Immature natural killer cell (primary cell): ENCODE results near the gene FAM171A2. TPM values are rescaled to one million over a fixed set of nuclear protein-coding genes. Genes with fewer than 3 reads are reported as not detected.
"Not testable (repeated sequence)": the region's sequence is repeated elsewhere in the genome, so short reads cannot be mapped to it uniquely, and the experiment has no call there.

Experiments used
- DNase-seq, 3 donors: peaks; one replicate each; pipeline ENCODE4 v3.0.0; 2022; ENCODE audit warnings: mixed read lengths in 1 of 3
- H3K27ac Mint-ChIP-seq, 6 donors: one replicate each; pipeline ENCODE4 v1.8.0; 2020; ENCODE audit warnings: mixed read lengths in 6 of 6, mild to moderate bottlenecking in 5 of 6, inconsistent platforms in 4 of 6, moderate library complexity in 3 of 6
- H3K27me3 Mint-ChIP-seq, 3 donors: one replicate each; pipeline ENCODE4 v1.8.0; 2020 to 2021; ENCODE audit warnings: low read depth in 3 of 3, mild to moderate bottlenecking in 3 of 3, mixed read lengths in 3 of 3, moderate library complexity in 3 of 3, inconsistent platforms in 1 of 3
- H3K36me3 Mint-ChIP-seq, 3 donors: one replicate each; pipeline ENCODE4 v1.8.0; 2020; ENCODE audit warnings: mixed read lengths in 3 of 3, inconsistent platforms in 2 of 3, mild to moderate bottlenecking in 2 of 3
- H3K4me1 Mint-ChIP-seq, 2 donors: one replicate each; pipeline ENCODE4 v1.8.0; 2020; ENCODE audit warnings: inconsistent platforms in 2 of 2, mild to moderate bottlenecking in 2 of 2, mixed read lengths in 2 of 2, moderate library complexity in 1 of 2
- H3K4me3 Mint-ChIP-seq, 5 donors: one replicate each; pipeline ENCODE4 v1.8.0; 2020; ENCODE audit warnings: mild to moderate bottlenecking in 5 of 5, mixed read lengths in 5 of 5, inconsistent platforms in 3 of 5, moderate library complexity in 3 of 5
- H3K9me3 Mint-ChIP-seq, 6 donors: one replicate each; pipeline ENCODE4 v1.8.0; 2020; ENCODE audit warnings: mild to moderate bottlenecking in 6 of 6, mixed read lengths in 6 of 6, inconsistent platforms in 4 of 6, moderate library complexity in 3 of 6
- polyA plus RNA-seq, 3 donors: library from polyadenylated mRNA; unstranded; fragments of 300-500 nt; fragmentation: Illumina TruSeq; gene quantifications; one replicate each; pipeline ENCODE4 v1.2.3, GENCODE V29; 2021

Gene FAM171A2
- polyA plus RNA-seq, 3 donors from 2014 or later, result 0.07 TPM; not detected in 2

DNA sequence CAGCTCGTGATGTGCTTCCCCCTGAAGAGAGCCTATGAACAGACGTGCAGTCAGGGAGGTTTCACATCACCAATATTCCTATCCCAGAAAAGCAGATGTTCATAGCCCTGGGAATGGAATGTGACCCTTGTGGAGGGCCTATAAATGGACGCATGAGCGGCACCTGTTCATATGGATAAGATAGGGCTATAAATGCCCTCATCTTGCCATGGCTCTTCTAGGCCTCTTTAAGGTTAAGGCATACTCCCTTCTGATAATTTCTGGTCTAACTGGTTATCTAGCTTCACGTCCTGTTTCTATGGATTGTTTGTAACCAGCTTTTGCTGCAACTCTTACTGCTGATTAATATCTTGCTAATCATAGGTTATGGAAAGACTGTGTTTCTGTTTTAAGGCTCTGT is 23.1 kb downstream of the FAM171A2 start:
- not testable (repeated sequence) for H3K4me3 Mint-ChIP-seq, H3K36me3 Mint-ChIP-seq, H3K9me3 Mint-ChIP-seq, H3K27ac Mint-ChIP-seq, DNase-seq
- peaks cover 4 to 17% (median 4%) of the 10 kb centered on the region in 3 donors for H3K27me3 Mint-ChIP-seq
- peaks cover 10 to 11% of the 10 kb centered on the region in 2 donors for H3K4me1 Mint-ChIP-seq

DNA sequence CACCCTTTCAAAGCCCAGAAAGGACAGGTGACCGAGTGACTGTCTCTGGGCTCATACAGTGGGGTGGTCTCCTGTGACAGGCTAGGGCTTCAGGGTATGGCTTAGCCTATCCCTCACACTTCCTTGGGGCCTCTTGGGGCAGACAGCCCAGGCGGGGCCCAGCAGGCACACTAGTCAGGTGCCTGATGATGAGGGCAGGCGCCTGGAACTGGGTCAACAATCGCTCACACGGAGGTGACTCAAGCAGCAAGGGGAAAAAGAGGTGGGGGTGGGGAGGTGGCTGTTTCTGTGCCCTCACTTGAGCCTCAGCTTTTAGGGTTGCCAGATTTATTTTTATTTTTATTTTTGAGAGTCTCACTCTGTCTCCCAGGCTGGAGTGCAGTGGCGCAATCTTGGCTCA is 25.0 kb downstream of the FAM171A2 start:
- no peak for DNase-seq
- H3K9me3 Mint-ChIP-seq, result no peaks in the 10 kb centered on the region
- peaks cover 2 to 15% (median 4%) of the 10 kb centered on the region in 3 donors for H3K27me3 Mint-ChIP-seq
- H3K27ac Mint-ChIP-seq, result no peak overlapping the region
- H3K4me3 Mint-ChIP-seq, result no peak overlapping the region
- no peaks in the 10 kb centered on the region for H3K36me3 Mint-ChIP-seq
- no peaks in the 10 kb centered on the region for H3K4me1 Mint-ChIP-seq

DNA sequence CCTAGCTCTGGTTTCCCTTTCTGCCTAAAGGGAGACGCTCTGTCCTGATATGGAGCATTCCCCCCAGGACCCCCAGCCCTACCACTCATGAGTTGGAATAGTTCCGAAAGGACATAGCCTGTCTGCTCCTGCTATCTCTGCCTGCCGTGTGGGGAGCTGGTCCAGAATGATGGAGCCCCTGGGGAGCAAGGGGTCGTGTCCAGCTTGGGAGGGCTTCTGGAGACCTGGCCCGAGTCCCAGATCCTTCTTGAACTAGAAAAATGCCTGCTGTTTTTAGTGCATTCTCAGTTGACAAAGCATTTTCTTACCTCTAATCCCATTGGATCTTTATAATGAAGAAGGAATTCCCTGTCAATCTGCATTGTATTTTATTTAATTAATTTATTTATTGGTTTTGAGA is 27.7 kb downstream of the FAM171A2 start:
- H3K4me1 Mint-ChIP-seq, result peaks cover 2 to 4% of the 10 kb centered on the region in 2 donors
- H3K27me3 Mint-ChIP-seq, result peaks cover 0 to 10% (median 2%) of the 10 kb centered on the region in 3 donors
- no peak overlapping the region for H3K27ac Mint-ChIP-seq
- H3K9me3 Mint-ChIP-seq, result no peaks in the 10 kb centered on the region
- DNase-seq, result no peak
- H3K4me3 Mint-ChIP-seq, result no peak overlapping the region
- no peaks in the 10 kb centered on the region for H3K36me3 Mint-ChIP-seq

DNA sequence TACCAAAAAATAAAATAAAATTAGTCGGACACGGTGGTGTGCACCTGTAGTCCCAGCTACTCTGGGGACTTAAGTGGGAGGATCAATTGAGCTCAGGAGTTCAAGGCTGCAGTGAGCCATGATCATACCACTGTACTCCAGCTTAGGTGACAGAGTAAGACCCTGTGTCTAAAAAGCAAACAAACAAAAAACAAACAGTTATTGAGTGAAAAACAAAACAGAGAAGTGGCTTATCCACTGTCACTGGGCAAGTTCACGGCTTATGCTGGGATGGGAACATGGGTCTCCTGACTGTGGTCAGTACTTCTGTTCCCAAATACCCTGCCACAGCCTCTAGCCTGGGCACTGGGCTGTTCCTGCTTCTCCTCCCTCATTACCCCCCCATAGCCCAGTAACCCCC is 28.1 kb downstream of the FAM171A2 start:
- Mint-ChIP-seq H3K4me1 (peaks cover 2 to 5% of the 10 kb centered on the region in 2 donors), H3K36me3 (no peaks in the 10 kb centered on the region), H3K4me3 (no peak overlapping the region), H3K27ac (no peak overlapping the region), H3K9me3 (no peaks in the 10 kb centered on the region), H3K27me3 (peaks cover 0 to 10% (median 2%) of the 10 kb centered on the region in 3 donors)
- no peak for DNase-seq

DNA sequence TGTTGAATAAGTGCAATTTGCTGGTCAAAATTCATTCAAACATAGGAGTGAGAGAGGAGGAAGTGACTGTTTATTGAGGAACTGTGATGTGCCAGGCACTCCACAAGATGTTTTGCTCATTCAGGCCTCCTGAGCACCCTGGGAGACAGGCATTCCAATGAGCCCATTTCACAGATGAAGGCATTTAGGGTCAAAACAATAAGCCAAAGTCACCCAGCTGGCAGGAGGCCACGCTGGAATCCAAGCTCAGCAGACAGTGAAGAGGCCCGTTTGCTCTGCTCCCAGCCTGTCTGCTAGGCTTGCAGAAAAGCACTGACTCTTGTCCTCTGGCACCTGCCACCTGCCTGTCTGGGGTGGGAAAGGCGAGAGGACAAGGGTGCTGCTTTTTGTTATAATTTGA is 28.9 kb downstream of the FAM171A2 start:
- Mint-ChIP-seq H3K27me3 (peaks cover 0 to 10% (median 2%) of the 10 kb centered on the region in 3 donors), H3K36me3 (no peaks in the 10 kb centered on the region), H3K27ac (no peak overlapping the region), H3K9me3 (no peaks in the 10 kb centered on the region), H3K4me1 (peaks cover 2 to 5% of the 10 kb centered on the region in 2 donors), H3K4me3 (no peak overlapping the region)
- no peak for DNase-seq

DNA sequence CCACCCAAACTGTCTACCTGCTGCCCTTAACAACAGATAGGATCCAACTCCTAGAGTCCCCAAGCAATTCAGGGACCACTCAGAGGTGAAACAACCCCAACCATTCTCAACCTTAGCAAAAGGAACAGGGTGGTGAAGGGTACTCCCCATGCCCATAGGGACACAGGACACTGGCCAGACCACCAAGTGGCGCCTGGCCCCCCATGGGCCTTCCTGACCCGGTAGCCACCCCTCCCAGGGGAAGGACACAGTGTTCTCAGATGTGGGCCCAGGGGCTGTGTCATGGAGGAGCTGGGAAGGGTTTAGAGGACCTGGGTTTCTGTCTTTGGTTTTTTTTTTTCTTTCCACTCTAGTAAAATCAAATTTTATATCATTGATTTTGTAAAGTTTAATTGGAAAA is 29.3 kb downstream of the FAM171A2 start:
- H3K9me3 Mint-ChIP-seq, result no peaks in the 10 kb centered on the region
- H3K27ac Mint-ChIP-seq, result no peak overlapping the region
- DNase-seq, result no peak
- no peak overlapping the region for H3K4me3 Mint-ChIP-seq
- H3K4me1 Mint-ChIP-seq, result peaks cover 2 to 5% of the 10 kb centered on the region in 2 donors
- H3K36me3 Mint-ChIP-seq, result no peaks in the 10 kb centered on the region
- H3K27me3 Mint-ChIP-seq, result peaks cover 0 to 10% (median 2%) of the 10 kb centered on the region in 3 donors

DNA sequence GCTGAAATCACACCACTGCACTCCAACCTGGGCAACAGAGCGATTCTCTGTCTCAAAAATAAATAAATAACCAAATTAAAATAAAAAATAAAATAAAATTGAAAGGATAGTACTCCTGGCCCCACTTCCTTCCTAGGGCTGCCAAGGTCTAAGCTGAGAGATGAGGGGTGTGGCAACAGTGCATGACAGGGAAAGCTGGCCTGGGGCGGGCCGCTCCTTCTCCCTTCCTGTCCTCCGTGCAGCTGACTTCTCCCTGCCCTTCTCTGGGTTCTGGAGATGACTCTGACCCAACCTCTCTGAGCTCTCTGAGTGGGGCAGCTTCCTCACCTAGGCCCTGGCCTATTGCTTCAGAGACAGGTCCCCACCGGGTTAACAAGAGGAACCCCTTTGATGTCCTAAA is 30.3 kb downstream of the FAM171A2 start:
- no peak overlapping the region for H3K27ac Mint-ChIP-seq
- no peak overlapping the region for H3K4me3 Mint-ChIP-seq
- H3K9me3 Mint-ChIP-seq, result no peaks in the 10 kb centered on the region
- peaks cover 0 to 10% (median 2%) of the 10 kb centered on the region in 3 donors for H3K27me3 Mint-ChIP-seq
- no peak for DNase-seq
- peaks cover 2 to 5% of the 10 kb centered on the region in 2 donors for H3K4me1 Mint-ChIP-seq
- H3K36me3 Mint-ChIP-seq, result no peaks in the 10 kb centered on the region

DNA sequence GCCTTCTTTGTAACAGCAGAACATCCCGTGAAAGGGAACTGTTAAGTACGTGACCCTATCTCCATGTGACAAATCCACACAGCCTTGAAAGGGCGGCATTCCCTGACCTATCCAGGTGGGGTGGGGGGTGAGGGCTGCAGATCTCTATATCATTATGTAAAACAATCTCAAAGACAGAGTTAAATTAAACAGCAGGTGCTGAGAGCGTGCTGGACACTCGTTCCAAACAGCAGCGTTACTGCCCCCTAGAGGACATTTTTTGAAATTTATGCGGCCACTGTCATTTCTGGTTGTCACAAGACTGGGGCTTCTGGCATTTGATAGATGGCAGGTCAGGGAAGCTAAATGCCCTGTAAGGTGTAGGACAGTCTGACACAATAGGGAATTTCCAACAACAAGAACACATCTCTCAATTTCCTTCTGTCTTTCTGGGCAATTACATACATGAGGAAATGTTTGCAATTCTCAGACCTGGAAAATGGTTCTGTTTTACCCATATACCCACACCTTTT is 32.3 kb downstream of the FAM171A2 start:
- peak; percentile 77 to 81 (median 78) for DNase-seq
- no peaks in the 10 kb centered on the region for H3K36me3 Mint-ChIP-seq
- peak overlapping the region in 3 of 6 donors; percentile 10 to 69 (median 24) for H3K27ac Mint-ChIP-seq
- no peaks in the 10 kb centered on the region for H3K9me3 Mint-ChIP-seq
- no peak overlapping the region for H3K4me3 Mint-ChIP-seq
- peaks cover 13 to 18% of the 10 kb centered on the region in 2 donors for H3K4me1 Mint-ChIP-seq
- peaks cover under 1 to 7% (median 2%) of the 10 kb centered on the region in 3 donors for H3K27me3 Mint-ChIP-seq

DNA sequence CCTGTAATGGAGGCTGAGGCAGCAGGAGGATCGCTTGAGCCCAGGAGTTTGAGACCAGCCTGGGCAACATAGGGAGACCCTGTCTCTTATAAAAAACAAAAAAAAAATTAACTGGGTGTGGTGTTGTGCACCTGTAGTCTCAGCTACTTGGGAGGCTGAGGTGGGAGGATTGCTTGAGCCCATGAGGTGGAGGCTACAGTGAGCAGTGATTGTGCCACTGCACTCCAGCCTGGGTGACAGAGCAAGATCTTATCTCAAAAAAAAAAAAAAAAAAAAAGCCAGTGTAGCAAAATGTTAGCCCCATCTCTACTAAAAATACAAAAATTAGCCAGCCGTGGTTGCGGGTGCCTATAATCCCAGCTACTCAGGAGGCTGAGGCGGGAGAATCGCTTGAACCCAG is 33.4 kb downstream of the FAM171A2 start:
- not testable (repeated sequence) for H3K36me3 Mint-ChIP-seq, DNase-seq, H3K4me3 Mint-ChIP-seq, H3K9me3 Mint-ChIP-seq, H3K27ac Mint-ChIP-seq
- Mint-ChIP-seq H3K27me3 (peaks cover 3 to 16% (median 9%) of the 10 kb centered on the region in 3 donors), H3K4me1 (peaks cover 21 to 24% of the 10 kb centered on the region in 2 donors)

DNA sequence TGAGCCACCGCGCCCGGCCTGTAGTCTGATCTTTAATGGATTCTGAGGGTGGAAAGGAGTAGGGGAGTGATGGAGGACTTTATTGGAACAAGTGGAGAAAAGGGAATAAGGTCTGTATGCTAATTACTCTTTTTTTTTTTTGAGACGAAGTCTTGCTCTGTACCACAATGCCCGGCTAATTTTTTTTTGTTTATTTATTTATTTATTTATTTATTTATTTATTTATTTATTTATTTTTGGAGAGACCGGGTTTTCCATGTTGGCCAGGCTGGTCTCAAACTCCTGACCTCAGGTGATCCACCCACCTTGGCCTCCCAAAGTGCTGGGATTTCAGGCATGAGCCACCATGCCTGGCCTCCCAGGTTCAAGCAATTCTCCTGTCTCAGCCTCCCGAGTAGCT is 34.1 kb downstream of the FAM171A2 start:
- not testable (repeated sequence) for H3K36me3 Mint-ChIP-seq, H3K9me3 Mint-ChIP-seq, H3K4me3 Mint-ChIP-seq, DNase-seq, H3K27ac Mint-ChIP-seq
- Mint-ChIP-seq H3K27me3 (peaks cover 6 to 21% (median 12%) of the 10 kb centered on the region in 3 donors), H3K4me1 (peaks cover 25 to 29% of the 10 kb centered on the region in 2 donors)

DNA sequence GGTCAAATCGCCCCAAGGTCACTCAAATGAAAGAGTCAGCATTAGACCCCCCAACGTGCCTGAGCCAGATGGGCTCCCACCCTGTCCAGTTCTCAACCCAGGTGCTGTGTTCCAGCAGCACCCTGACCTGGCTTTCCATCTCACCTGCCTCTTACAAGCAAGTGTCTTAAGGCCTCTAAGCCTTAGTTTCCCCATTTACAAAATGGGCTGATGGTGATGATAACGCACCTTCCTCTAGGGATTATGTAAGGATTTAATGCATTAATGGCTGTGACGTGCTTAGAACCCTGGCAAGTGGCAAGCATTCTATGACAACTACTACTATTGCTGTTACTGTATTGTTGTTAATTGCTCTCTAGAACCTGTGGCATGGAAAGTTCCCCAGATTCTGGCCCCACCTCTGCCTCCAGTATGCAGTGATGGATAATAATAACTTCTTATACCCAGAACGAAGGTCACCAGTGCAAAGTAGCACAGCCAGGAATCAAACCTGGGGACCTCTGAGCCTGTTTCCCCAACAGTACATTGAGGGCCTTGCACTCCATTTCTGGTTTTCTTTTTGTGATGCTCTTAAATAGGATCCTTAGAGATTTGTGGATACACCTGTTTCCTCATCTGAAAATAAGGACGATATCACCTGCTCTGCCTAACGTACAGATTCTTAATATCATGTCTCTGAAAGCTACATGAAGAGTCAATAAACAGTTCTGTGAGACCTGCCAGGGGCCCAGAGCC is 35.8 kb downstream of the FAM171A2 start:
- H3K36me3 Mint-ChIP-seq, result no peaks in the 10 kb centered on the region
- peaks cover 6 to 21% (median 12%) of the 10 kb centered on the region in 3 donors for H3K27me3 Mint-ChIP-seq
- H3K27ac Mint-ChIP-seq, result peak overlapping the region; percentile 24 to 72 (median 50)
- no peak for DNase-seq
- H3K4me3 Mint-ChIP-seq, result peak overlapping the region; percentile 21 to 40 (median 26)
- H3K9me3 Mint-ChIP-seq, result no peaks in the 10 kb centered on the region
- peaks cover 29 to 36% of the 10 kb centered on the region in 2 donors for H3K4me1 Mint-ChIP-seq

DNA sequence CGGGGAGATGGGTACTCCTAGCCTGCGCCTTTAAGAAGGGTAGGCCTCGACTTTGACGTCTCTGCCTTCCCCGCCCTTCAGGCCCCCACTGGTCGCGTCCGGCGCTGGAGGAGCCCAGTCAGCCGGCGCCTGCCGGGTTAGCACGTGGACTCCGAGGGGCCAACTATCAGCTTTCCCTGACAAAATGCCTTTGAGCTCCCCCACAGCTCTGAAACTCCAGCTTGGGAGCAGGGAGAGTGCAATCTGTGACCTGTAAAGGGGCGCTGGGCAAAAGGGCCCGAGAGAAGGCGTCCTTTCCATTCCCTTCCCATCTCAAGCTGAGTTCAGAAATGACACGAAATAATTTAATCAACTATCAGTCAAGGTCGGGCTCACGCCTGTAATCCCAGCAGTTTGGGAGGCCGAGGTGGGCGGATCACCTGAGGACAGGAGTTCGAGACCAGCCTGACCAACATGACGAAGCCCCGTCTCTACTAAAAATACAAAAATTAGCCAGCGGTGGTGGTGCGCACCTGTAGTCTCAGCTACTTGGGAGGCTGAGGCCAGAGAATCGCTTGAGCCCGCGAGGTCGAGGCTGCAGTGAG is 36.7 kb downstream of the FAM171A2 start:
- Mint-ChIP-seq H3K4me3 (peak overlapping the region; percentile 61 to 93 (median 78)), H3K27me3 (peaks cover 6 to 21% (median 12%) of the 10 kb centered on the region in 3 donors), H3K36me3 (no peaks in the 10 kb centered on the region), H3K4me1 (peaks cover 29 to 40% of the 10 kb centered on the region in 2 donors), H3K27ac (peak overlapping the region; percentile 83 to 97 (median 90)), H3K9me3 (no peaks in the 10 kb centered on the region)
- peak; percentile 93 to 94 (median 93) for DNase-seq

DNA sequence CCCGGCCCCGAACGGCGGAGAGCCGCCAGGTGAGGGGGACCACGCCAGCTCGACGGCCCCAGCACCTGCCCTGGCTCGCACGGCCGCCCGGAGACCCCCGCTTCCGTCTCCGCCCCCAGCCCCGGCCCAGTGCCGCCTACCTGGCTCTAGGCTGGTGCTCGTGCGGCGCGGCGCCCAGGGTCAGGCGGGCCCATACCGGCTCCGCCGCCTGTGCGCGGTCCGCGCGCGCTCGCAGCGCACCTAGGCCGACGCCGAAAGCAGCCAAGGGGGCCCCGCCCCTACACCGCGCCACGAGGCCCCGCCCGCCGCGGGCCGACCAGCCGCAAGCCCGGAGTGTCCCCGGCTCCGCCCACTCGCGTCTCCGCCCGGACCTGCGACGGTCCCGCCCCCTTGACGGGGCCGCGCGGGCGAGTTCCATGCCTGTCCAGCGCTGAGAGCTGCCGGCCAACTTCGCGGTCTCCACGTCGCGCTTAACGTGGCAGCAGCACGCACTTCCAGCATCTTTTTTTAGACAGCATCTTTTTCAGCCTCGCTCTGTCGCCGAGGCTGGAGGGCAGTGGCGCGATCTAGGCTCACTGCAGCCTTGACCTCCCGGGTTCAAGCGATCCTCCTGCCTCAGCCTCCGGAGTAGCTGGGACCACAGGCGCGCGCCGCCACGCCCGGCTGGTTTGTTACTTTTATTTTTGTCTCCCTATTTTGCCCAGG is 38.9 kb downstream of the FAM171A2 start, which contains the start of gene SLC25A39:
Gene SLC25A39 (minus strand): TSS at position 253 of the 705 bp plus-strand sequence. CDS start 1,261 bp downstream, outside the sequence.
- H3K27ac Mint-ChIP-seq, result peak within 1 kb of the TSS; percentile 94 to 98 (median 98)
- peaks cover 24 to 39% of the 10 kb centered on the region in 2 donors for H3K4me1 Mint-ChIP-seq

More for the DNA sequence above, 38.9 kb downstream of the FAM171A2 start, which contains the start of gene SLC25A39:
- H3K9me3 Mint-ChIP-seq, result no peaks in the 10 kb centered on the region
- H3K4me3 Mint-ChIP-seq, result peak within 1 kb of the TSS; percentile 93 to 95 (median 93)
- peaks cover 6 to 21% (median 12%) of the 10 kb centered on the region in 3 donors for H3K27me3 Mint-ChIP-seq
- H3K36me3 Mint-ChIP-seq, result peaks cover 0 to 3% (median under 1%) of the 10 kb centered on the region in 3 donors
- peak; percentile 96 to 97 (median 97) for DNase-seq
